DOHH2 (cell line): ENCODE results near the gene CCDC158.

Experiments
- H3F3A ChIP-seq: fragments of 200-600 bp; sonication (generic), shearing (Covaris generic); 2 replicates; pipeline ENCODE4 v1.6.0; 2016; ENCODE audit warnings: antibody characterized with exemption, mild to moderate bottlenecking; ENCODE audit not compliant: control insufficient read depth, insufficient read depth
- H3K27ac ChIP-seq: fragments of 200-600 bp; sonication (generic); 2 replicates; pipeline ENCODE4 v1.5.1; 2014; ENCODE audit warnings: low read depth, mild to moderate bottlenecking, low read length, moderate library complexity
- H3K27me3 ChIP-seq: fragments of 200-600 bp; sonication (generic); 2 replicates; pipeline ENCODE4 v1.6.1; 2014; ENCODE audit warnings: mild to moderate bottlenecking, low read length, mixed read lengths; ENCODE audit not compliant: control insufficient read depth
- H3K36me3 ChIP-seq: fragments of 200-600 bp; sonication (generic); 2 replicates; pipeline ENCODE4 v1.6.1; 2014; ENCODE audit warnings: mild to moderate bottlenecking, low read length, moderate library complexity, mixed read lengths; ENCODE audit not compliant: control insufficient read depth
- H3K4me1 ChIP-seq: fragments of 200-600 bp; sonication (generic); 2 replicates; pipeline ENCODE4 v1.6.1; 2014; ENCODE audit warnings: mild to moderate bottlenecking, low read length, mixed read lengths; ENCODE audit not compliant: control insufficient read depth
- H3K4me2 ChIP-seq: fragments of 200-600 bp; sonication (generic); 2 replicates; pipeline ENCODE4 v1.6.0; 2014; ENCODE audit warnings: mild to moderate bottlenecking, low read length, moderate library complexity
- H3K4me3 ChIP-seq: fragments of 200-600 bp; sonication (generic); 2 replicates; pipeline ENCODE4 v1.5.1; 2014; ENCODE audit warnings: mild to moderate bottlenecking, low read length, mixed read lengths
- H3K79me2 ChIP-seq: fragments of 200-600 bp; sonication (generic); 2 replicates; pipeline ENCODE4 v1.6.1; 2014; ENCODE audit warnings: mild to moderate bottlenecking, low read length, mixed read lengths; ENCODE audit not compliant: control insufficient read depth
- H3K9me2 ChIP-seq: fragments of 200-600 bp; sonication (generic); replicated peaks from 2 replicates; pipeline ENCODE4 v1.6.1; 2014; ENCODE audit warnings: mild to moderate bottlenecking, low read length, mixed read lengths; ENCODE audit not compliant: control insufficient read depth
- H3K9me3 ChIP-seq: fragments of 200-600 bp; sonication (generic); 2 replicates; pipeline ENCODE4 v1.6.1; 2014; ENCODE audit warnings: antibody characterized with exemption, low read length, mixed read lengths; ENCODE audit not compliant: control insufficient read depth, insufficient read depth
- H4K20me1 ChIP-seq: fragments of 200-600 bp; sonication (generic); 2 replicates; pipeline ENCODE4 v1.6.0; 2014; ENCODE audit warnings: low read depth, mild to moderate bottlenecking, antibody characterized with exemption, low read length, moderate library complexity; ENCODE audit not compliant: control insufficient read depth, insufficient read depth
- CTCF ChIP-seq: fragments of 200-600 bp; sonication (generic); IDR thresholded peaks from one replicate; pipeline ENCODE4 v1.5.1; 2014; ENCODE audit warnings: antibody characterized with exemption, mild to moderate bottlenecking, low read depth, low read length; ENCODE audit not compliant: poor library complexity, severe bottlenecking
- EZH2phosphoT487 ChIP-seq: fragments of 200-600 bp; sonication (generic); IDR thresholded peaks from 2 replicates; pipeline ENCODE4 v1.6.1; 2017; ENCODE audit warnings: borderline replicate concordance, mild to moderate bottlenecking, antibody characterized with exemption, low read length, moderate library complexity, mixed read lengths

Gene CCDC158

GRCh38 chr4:76386566-76387305, 34.2 kb downstream of the CCDC158 start:
- TF ChIP-seq EZH2phosphoT487 (no peak), CTCF (no peak)
- no peaks in the 10 kb centered on the region for H3F3A ChIP-seq
- H3K9me3 ChIP-seq, result no peaks in the 10 kb centered on the region; the same call in 1 of the 2 replicates
- H3K9me2 ChIP-seq, result no peaks in the 10 kb centered on the region
- H3K27ac ChIP-seq, result no peak overlapping the region
- H3K4me1 ChIP-seq, result no peaks in the 10 kb centered on the region
- no peaks in the 10 kb centered on the region for H3K36me3 ChIP-seq
- H3K79me2 ChIP-seq, result no peaks in the 10 kb centered on the region
- no peak overlapping the region for H3K4me2 ChIP-seq
- no peak overlapping the region for H3K4me3 ChIP-seq
- H4K20me1 ChIP-seq, result no peaks in the 10 kb centered on the region
- no peaks in the 10 kb centered on the region for H3K27me3 ChIP-seq

- H3K27me3 ChIP-seq, result no peaks in the 10 kb centered on the region
- no peak overlapping the region for H3K27ac ChIP-seq
- H4K20me1 ChIP-seq, result no peaks in the 10 kb centered on the region
- TF ChIP-seq EZH2phosphoT487 (no peak), CTCF (no peak)
- H3F3A ChIP-seq, result no peaks in the 10 kb centered on the region
- H3K4me3 ChIP-seq, result no peak overlapping the region
- H3K9me2 ChIP-seq, result no peaks in the 10 kb centered on the region
- H3K36me3 ChIP-seq, result no peaks in the 10 kb centered on the region
- H3K4me1 ChIP-seq, result no peaks in the 10 kb centered on the region
- no peaks in the 10 kb centered on the region; the same call in 1 of the 2 replicates for H3K9me3 ChIP-seq
- no peaks in the 10 kb centered on the region for H3K79me2 ChIP-seq
- no peak overlapping the region for H3K4me2 ChIP-seq
Measured at GRCh38 chr4:76385974-76386373, 35.0 kb downstream of the CCDC158 start.

GRCh38 chr4:76384052-76384451, 36.9 kb downstream of the CCDC158 start:
- Histone ChIP-seq H3K36me3 (no peaks in the 10 kb centered on the region), H3K4me2 (no peak overlapping the region), H3K27ac (no peak overlapping the region), H3K79me2 (no peaks in the 10 kb centered on the region), H3K4me3 (no peak overlapping the region), H3K9me2 (no peaks in the 10 kb centered on the region), H3K27me3 (no peaks in the 10 kb centered on the region), H3F3A (no peaks in the 10 kb centered on the region), H4K20me1 (no peaks in the 10 kb centered on the region), H3K9me3 (no peaks in the 10 kb centered on the region; the same call in 1 of the 2 replicates), H3K4me1 (no peaks in the 10 kb centered on the region)
- TF ChIP-seq EZH2phosphoT487, result no peak
- TF ChIP-seq CTCF, result no peak
